BLaER1 treated with 17β-estradiol and CSF1 and Interleukin-3, amounts not matched to agents 10 nM and 100 nM (cell line): ENCODE data around the gene TNNI3K.

Experiments used
- H3K27ac ChIP-seq, 11 experiments: shearing (Covaris generic); formaldehyde crosslinking; 2 replicates each; pipeline ENCODE4 v1.8.1; 2022
- H3K27me3 ChIP-seq, 11 experiments: shearing (Covaris generic); formaldehyde crosslinking; 2 replicates each; pipeline ENCODE4 v1.8.1; 2022
- H3K36me3 ChIP-seq, 11 experiments: shearing (Covaris generic); formaldehyde crosslinking; 2 replicates each; pipeline ENCODE4 v1.8.1; 2022
- H3K4me1 ChIP-seq, 10 experiments: shearing (Covaris generic); formaldehyde crosslinking; 2 replicates each; pipeline ENCODE4 v1.8.1; 2022
- H3K4me2 ChIP-seq, 11 experiments: shearing (Covaris generic); formaldehyde crosslinking; 2 replicates each; pipeline ENCODE4 v1.8.1; 2022
- H3K4me3 ChIP-seq, 10 experiments: shearing (Covaris generic); formaldehyde crosslinking; 2 replicates each; pipeline ENCODE4 v1.8.1; 2022
- H3K9ac ChIP-seq, 11 experiments: shearing (Covaris generic); formaldehyde crosslinking; 2 replicates each; pipeline ENCODE4 v1.8.1; 2022
- H3K9me3 ChIP-seq, 11 experiments: shearing (Covaris generic); formaldehyde crosslinking; replicated peaks in 1 of 11; 2 replicates each; pipeline ENCODE4 v1.8.1; 2022
- H4K20me1 ChIP-seq, 11 experiments: shearing (Covaris generic); formaldehyde crosslinking; 2 replicates each; pipeline ENCODE4 v1.8.1; 2022
- Cebpa-rat ChIP-seq, 11 experiments: shearing (Covaris generic); IDR thresholded peaks; 2 replicates each; pipeline ENCODE4 v1.8.1; 2022

The TNNI3K gene

GRCh38 chr1:74468982-74469603 is 233.9 kb downstream of the TNNI3K start:
- Histone ChIP-seq H3K4me2 (no peak overlapping the region), H4K20me1 (no peaks in the 10 kb centered on the region), H3K4me1 (no peaks in the 10 kb centered on the region), H3K9me3 (peaks cover 6 to 12% (median 10%) of the 10 kb centered on the region in 11 experiments; a peak in 17 of 22 replicates), H3K27ac (no peak overlapping the region), H3K36me3 (no peaks in the 10 kb centered on the region), H3K9ac (no peak overlapping the region), H3K27me3 (no peaks in the 10 kb centered on the region), H3K4me3 (no peak overlapping the region)
- no peak for TF ChIP-seq Cebpa-rat (IDR thresholded peaks at IDR 0.05)

DNA sequence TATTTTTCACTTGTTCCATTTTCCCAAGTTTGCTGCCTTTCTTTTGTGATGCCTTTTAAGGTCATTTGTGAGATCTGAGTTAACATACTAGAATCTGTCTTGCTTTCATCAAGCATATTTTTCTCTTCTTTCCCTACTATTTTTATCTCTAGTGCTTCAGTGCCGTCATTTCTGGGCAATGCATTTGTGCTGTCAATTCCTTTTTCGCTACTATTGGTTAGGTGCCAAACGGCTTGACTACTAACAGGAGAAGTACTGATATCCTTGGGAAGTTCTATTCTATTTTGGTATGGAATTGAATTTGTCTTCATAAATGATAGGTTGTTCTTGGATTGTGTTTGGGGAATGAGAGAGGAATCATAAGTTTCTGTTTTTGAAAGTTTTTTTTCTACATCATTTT is 235.1 kb downstream of the TNNI3K start:
- Histone ChIP-seq H3K4me3 (no peak overlapping the region), H3K4me1 (no peaks in the 10 kb centered on the region), H3K36me3 (no peaks in the 10 kb centered on the region), H3K27ac (no peak overlapping the region), H3K4me2 (no peak overlapping the region), H3K27me3 (no peaks in the 10 kb centered on the region), H3K9ac (no peak overlapping the region), H3K9me3 (peaks cover 4 to 8% (median 6%) of the 10 kb centered on the region in 11 experiments; a peak in 17 of 22 replicates), H4K20me1 (no peaks in the 10 kb centered on the region)
- TF ChIP-seq Cebpa-rat (IDR thresholded peaks at IDR 0.05) = no peak

GRCh38 chr1:74470936-74471335 is 235.7 kb downstream of the TNNI3K start:
- no peaks in the 10 kb centered on the region for H3K36me3 ChIP-seq
- H3K4me3 ChIP-seq = no peak overlapping the region
- no peaks in the 10 kb centered on the region for H3K27me3 ChIP-seq

DNA sequence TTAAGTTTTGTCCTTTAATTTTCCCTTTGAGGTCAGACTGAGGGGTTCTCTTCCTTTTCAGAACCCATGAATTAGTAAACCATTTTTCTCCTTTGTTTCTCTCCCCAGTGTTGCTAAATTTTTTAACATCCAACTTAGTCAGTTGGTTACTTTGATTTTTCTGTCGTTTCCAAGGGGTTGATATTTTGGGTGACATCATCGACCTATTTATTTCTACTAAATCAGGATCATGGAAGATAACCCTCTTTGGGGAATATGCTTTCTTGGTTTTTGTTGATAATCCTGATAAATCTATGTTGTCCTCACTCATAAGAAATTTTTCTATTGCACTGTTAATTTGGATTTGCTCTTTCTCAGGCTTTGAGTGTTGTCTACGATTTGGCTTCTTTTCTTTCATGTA is 236.3 kb downstream of the TNNI3K start:
- no peak overlapping the region for H3K4me3 ChIP-seq
- H3K9me3 ChIP-seq = no peaks in the 10 kb centered on the region
- H3K27me3 ChIP-seq = no peaks in the 10 kb centered on the region
- TF ChIP-seq Cebpa-rat (IDR thresholded peaks at IDR 0.05) = no peak
- no peak overlapping the region for H3K4me2 ChIP-seq
- H3K27ac ChIP-seq = no peak overlapping the region
- H4K20me1 ChIP-seq = no peaks in the 10 kb centered on the region
- H3K4me1 ChIP-seq = no peaks in the 10 kb centered on the region
- H3K9ac ChIP-seq = no peak overlapping the region
- H3K36me3 ChIP-seq = no peaks in the 10 kb centered on the region

More at GRCh38 chr1:74470936-74471335, 235.7 kb downstream of the TNNI3K start:
- H3K27ac ChIP-seq = no peak overlapping the region
- H3K4me2 ChIP-seq = no peak overlapping the region
- no peaks in the 10 kb centered on the region for H4K20me1 ChIP-seq
- no peaks in the 10 kb centered on the region for H3K4me1 ChIP-seq
- no peak overlapping the region for H3K9ac ChIP-seq
- no peak for TF ChIP-seq Cebpa-rat (IDR thresholded peaks at IDR 0.05)
- H3K9me3 ChIP-seq = peaks cover 0 to under 1% (median 0%) of the 10 kb centered on the region in 11 experiments; a peak in 2 of 22 replicates

- Histone ChIP-seq H4K20me1 (no peaks in the 10 kb centered on the region), H3K4me2 (no peak overlapping the region), H3K27me3 (no peaks in the 10 kb centered on the region), H3K36me3 (no peaks in the 10 kb centered on the region), H3K27ac (no peak overlapping the region), H3K9me3 (no peaks in the 10 kb centered on the region), H3K4me3 (no peak overlapping the region), H3K9ac (no peak overlapping the region), H3K4me1 (no peaks in the 10 kb centered on the region)
- no peak for TF ChIP-seq Cebpa-rat (IDR thresholded peaks at IDR 0.05)
Measured at GRCh38 chr1:74474585-74474984, 239.4 kb downstream of the TNNI3K start.

DNA sequence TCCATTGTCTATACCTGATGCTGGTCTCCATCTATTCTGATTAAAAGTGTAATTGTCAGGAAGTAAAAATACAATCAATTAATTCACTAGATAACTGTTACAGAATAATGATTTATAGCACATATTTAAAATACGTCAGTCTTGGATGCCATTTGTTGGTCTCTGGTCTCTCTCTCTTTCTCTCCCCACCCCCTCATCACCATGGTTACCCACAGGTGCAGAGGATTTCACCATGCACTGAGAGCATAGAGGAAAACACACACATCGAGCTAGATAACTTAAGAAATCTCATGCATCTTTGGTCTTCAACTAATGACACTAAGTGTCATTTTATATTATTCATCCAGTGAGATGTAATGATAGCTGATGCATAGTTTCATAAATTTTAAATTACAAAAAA is 243.8 kb downstream of the TNNI3K start:
- Histone ChIP-seq H3K4me1 (no peaks in the 10 kb centered on the region), H3K36me3 (no peaks in the 10 kb centered on the region), H3K27ac (no peak overlapping the region), H4K20me1 (no peaks in the 10 kb centered on the region), H3K4me2 (no peak overlapping the region), H3K4me3 (no peak overlapping the region), H3K9me3 (no peaks in the 10 kb centered on the region), H3K27me3 (no peaks in the 10 kb centered on the region), H3K9ac (no peak overlapping the region)
- no peak for TF ChIP-seq Cebpa-rat (IDR thresholded peaks at IDR 0.05)

DNA sequence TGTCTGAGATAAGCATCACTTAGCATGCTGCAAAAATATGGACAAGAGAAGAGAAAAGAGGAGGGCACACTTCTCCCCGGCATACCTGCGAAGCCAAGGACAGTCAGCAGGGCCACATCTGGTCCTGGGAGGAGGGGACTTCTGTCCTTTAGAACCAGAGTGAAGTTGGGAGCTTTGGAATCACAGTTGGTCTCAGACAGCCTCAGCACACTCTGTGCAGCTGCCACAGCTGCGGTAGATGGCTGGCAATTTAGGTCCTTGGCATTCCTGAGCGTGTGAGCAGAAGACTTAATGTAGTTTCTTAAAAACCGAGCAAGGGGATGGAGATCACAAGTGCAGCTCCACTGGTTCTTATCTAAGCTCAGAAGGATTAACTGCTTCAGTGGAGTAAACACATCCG is 244.9 kb downstream of the TNNI3K start:
- Histone ChIP-seq H3K9ac (no peak overlapping the region), H3K27me3 (no peaks in the 10 kb centered on the region), H3K9me3 (no peaks in the 10 kb centered on the region), H3K36me3 (no peaks in the 10 kb centered on the region), H3K4me3 (no peak overlapping the region), H3K27ac (no peak overlapping the region), H3K4me1 (no peaks in the 10 kb centered on the region), H3K4me2 (no peak overlapping the region), H4K20me1 (no peaks in the 10 kb centered on the region)
- no peak for TF ChIP-seq Cebpa-rat (IDR thresholded peaks at IDR 0.05)

GRCh38 chr1:74481607-74482006 is 246.4 kb downstream of the TNNI3K start:
- no peak overlapping the region for H3K4me3 ChIP-seq
- no peak overlapping the region for H3K4me2 ChIP-seq
- no peaks in the 10 kb centered on the region for H3K27me3 ChIP-seq
- H3K36me3 ChIP-seq = no peaks in the 10 kb centered on the region
- H3K4me1 ChIP-seq = peaks cover 0 to 5% (median 0%) of the 10 kb centered on the region in 10 experiments; a peak in 2 of 20 replicates
- H3K27ac ChIP-seq = no peak overlapping the region
- H4K20me1 ChIP-seq = no peaks in the 10 kb centered on the region
- TF ChIP-seq Cebpa-rat (IDR thresholded peaks at IDR 0.05) = no peak
- no peak overlapping the region for H3K9ac ChIP-seq
- H3K9me3 ChIP-seq = no peaks in the 10 kb centered on the region

GRCh38 chr1:74485622-74486021 is 250.4 kb downstream of the TNNI3K start:
- H3K36me3 ChIP-seq = no peaks in the 10 kb centered on the region

DNA sequence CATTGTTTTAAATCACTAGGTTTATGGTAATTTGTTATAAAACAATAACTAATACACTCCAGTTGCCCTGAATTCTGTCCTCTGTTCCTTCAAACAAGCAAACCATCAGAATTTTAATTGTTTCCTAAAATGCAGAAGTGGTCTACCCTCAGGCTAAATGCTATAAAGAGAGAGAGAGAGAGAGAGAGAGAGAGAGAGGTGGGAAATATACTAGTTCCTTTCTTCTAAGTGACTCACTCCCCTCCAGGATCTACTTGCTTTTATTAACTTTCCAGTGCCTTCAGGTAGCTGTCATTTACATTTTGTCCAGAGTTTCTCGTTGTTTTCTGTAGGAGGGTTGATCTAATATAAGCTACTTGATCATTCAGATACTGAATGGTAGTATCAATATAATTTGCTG is 250.8 kb downstream of the TNNI3K start:
- Histone ChIP-seq H3K4me3 (no peak overlapping the region), H3K9ac (no peak overlapping the region), H3K9me3 (no peaks in the 10 kb centered on the region), H4K20me1 (no peaks in the 10 kb centered on the region), H3K27ac (no peak overlapping the region), H3K4me1 (peaks cover 0 to 5% (median 0%) of the 10 kb centered on the region in 10 experiments; a peak in 2 of 20 replicates), H3K36me3 (no peaks in the 10 kb centered on the region), H3K27me3 (no peaks in the 10 kb centered on the region), H3K4me2 (no peak overlapping the region)
- no peak for TF ChIP-seq Cebpa-rat (IDR thresholded peaks at IDR 0.05)

More at GRCh38 chr1:74485622-74486021, 250.4 kb downstream of the TNNI3K start:
- Histone ChIP-seq H3K27ac (no peak overlapping the region), H3K4me1 (peaks cover 0 to 5% (median 0%) of the 10 kb centered on the region in 10 experiments; a peak in 2 of 20 replicates), H3K4me2 (no peak overlapping the region), H3K4me3 (no peak overlapping the region), H4K20me1 (no peaks in the 10 kb centered on the region), H3K27me3 (no peaks in the 10 kb centered on the region), H3K9ac (no peak overlapping the region), H3K9me3 (no peaks in the 10 kb centered on the region)
- TF ChIP-seq Cebpa-rat (IDR thresholded peaks at IDR 0.05) = no peak
